NCI-H2081 treated with DMSO at 0.1 percent for 48 hours (cell line): ENCODE data around the gene PEX7.
"Not testable (repeated sequence)": the region's sequence is repeated elsewhere in the genome, so short reads cannot be mapped to it uniquely, and the experiment has no call there.

Experiments
- DNase-seq: peaks from one replicate; lab custom pipeline; 2025; lab: John Stamatoyannopoulos, UW

The PEX7 gene

DNA sequence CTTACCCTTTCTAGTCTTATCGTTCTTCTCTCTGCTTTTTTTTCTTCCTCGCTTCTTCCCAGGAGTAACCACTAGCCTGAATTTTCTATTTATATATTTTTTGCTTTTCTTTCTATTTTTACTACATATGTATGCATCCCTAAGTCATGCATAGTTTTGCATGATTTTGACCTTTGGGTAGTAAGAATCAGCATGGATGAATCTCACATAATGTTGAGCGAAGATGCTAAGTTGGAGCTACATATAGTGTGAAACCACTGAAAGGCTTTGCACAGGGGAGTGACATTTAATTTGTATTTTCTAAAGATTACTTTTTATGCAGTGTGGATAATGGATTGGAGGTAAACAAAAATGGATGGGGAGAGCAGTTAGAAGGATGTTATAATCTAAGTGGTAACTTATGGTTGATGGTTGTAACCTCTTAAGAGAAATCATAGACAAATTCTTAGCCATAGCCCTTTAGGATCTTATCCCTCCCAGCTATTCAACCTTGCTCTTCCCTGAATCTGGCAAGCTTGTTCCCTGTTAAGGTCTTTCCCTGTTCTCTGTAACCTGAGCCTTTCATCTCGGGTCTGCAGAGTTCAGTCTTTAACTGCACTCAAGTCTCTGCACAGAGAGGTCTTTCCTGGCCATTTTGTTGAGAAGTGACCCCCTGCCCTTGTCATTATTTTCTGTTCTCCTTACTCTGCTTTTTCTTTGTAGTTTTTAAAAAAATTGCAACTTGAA is 18.0 kb downstream of the PEX7 start:
- DNase-seq = no peak

DNA sequence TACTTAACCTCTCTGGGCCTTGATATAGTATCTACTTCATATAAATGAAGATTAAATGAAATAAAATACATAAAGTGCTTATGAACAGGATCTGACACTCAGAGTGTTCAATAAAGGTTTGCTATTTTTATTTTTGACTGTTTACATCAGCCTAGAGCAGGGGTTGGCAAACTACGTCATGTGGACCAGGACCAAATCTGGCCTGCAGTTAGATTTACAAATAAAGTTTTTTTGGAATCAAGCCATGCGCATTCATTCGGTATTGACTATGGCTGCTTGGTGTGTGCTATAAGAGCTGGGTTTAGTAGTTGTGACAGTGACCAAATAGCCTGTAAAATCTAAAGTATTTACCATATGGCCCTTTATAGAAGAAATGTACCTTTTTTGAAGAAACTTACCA is 20.8 kb downstream of the PEX7 start:
- no peak for DNase-seq

DNA sequence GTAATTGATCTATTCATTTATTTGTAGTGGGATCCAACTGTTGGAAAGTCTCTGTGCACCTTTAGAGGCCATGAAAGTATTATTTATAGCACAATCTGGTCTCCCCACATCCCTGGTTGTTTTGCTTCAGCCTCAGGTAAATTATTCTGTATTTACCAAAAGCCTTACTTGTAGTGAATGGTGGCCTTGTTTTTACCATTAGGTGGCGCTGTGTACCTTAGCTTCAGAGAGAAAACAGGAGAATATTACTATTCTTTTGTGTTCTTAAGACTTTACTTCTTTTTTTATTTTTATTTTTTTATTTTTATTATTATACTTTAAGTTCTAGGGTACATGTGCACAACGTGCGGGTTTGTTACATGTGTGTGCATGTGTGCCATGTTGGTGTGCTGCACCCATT is 23.7 kb downstream of the PEX7 start:
- no peak for DNase-seq

DNA sequence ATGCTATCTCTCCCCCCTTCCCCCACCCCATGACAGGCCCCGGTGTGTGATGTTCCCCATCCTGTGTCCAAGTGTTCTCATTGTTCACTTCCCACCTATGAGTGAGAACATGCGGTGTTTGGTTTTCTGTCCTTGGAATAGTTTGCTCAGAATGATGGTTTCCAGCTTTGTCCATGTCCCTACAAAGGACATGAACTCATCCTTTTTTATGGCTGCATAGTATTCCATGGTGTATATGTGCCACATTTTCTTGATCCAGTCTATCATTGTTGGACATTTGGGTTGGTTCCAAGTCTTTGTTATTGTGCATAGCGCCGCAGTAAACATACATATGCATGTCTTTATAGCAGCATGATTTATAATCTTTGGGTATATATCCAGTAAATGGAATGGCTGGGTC is 24.1 kb downstream of the PEX7 start:
- not testable (repeated sequence) for DNase-seq

DNA sequence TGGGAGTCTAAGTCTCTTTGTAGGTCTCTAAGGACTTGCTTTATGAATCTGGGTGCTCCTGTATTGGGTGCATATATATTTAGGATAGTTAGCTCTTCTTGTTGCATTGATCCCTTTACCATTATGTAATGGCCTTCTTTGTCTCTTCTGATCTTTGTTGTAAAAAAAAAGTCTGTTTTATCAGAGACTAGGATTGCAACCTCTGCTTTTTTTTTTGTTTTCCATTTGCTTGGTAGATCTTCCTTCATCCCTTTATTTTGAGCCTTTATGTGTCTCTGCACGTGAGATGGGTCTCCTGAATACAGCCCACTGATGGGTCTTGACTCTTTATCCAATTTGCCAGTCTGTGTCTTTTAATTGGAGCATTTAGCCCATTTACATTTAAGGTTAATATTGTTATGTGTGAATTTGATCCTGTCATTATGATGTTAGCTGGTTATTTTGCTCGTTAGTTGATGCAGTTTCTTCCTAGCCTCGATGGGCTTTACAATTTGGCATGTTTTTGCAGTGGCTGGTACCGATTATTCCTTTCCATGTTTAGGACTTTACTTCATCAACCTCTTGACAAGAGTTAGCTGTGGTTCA is 27.7 kb downstream of the PEX7 start:
- not testable (repeated sequence) for DNase-seq

DNA sequence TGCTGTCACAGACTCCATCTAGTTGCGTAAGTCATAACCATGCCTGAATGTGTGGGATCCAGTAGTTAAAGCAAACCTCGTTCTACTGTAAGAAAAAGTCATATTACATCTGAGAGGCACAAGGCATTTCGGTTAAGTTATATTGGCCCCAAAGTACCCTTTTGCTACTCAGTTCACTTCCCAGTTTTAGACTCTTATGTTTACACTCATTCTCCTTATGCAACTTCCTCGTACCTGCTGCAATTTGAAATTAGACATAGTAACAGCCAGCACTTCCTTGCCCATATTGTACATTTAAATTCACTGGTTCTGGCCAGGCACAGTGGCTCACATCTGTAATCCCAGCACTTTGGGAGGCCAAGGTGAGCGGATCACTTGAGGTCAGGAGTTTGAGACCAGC is 37.0 kb downstream of the PEX7 start:
- no peak for DNase-seq

DNA sequence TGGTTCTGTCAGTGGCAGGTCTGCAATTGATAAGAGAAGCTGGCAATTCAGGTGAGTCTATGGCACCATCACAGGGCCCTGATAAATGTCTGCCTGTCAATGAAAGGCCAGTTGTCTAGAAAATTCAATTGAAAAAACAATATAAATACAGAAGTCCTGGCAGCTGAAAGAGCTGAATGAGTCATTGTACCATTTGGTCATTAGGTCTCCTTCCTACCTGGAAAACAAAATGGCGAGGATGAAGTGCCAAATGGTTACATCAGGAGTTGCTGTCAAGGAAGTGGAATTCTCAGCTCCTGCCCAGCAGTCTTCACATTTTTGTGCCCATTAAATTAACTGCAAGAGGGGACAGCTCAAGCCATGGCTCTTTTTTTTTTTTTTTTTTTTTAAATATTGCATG is 37.7 kb downstream of the PEX7 start:
- no peak for DNase-seq

DNA sequence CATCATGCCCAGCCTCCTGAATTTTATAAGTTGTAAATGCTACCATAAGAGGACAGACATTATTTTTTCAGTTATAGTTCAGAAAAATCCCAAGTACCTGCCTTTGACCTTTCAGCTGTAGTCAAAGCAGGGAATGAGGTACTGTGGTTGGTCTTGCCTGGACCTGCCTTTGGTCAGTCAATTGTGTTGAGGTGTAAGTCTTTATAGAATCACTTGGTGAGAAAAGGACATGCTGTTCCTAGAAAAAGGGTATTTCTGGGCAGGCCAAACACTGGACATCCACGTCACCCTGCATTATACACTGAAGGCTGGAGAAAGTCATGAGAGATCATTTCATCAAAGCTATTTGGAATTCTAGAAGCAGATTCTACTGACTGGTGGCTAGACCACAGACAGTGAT is 40.3 kb downstream of the PEX7 start:
- no peak for DNase-seq

DNA sequence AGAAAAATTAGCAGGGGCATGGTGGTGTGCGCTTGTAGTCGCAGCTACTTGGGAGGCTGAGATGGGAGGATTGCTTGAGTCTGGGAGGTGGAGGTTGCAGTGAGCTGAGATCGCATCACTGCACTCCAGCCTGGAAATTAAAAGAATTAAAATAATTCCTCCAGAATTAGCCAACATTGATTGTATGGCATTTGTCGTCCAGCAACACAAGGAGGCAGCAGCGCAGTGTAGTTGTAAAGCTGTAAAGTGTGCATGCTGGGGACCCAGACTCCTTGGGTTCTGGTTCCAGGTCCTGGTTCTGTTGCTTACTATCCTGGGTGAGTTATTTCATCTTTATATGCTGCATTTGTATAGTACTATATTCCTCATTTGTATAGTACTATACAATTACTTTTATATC is 41.4 kb downstream of the PEX7 start:
- no peak for DNase-seq

DNA sequence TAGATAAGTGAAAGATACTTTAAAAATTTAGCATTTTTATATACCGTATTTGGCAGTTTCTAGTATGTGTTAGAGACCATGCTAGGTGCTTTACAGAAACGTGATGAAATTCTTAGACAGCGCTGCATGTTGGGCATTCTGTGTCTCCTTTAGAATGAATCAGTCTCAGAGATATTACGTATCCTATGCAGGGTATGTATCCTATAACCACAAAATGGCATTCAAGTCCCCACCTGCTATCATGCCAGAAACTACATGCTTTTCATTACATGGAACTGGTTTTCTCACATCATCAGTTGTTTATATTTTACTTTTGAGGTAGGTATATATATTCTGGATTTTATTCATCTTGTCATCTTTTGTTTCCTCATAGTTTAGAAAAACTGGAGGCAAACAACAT is 42.3 kb downstream of the PEX7 start:
- no peak for DNase-seq

DNA sequence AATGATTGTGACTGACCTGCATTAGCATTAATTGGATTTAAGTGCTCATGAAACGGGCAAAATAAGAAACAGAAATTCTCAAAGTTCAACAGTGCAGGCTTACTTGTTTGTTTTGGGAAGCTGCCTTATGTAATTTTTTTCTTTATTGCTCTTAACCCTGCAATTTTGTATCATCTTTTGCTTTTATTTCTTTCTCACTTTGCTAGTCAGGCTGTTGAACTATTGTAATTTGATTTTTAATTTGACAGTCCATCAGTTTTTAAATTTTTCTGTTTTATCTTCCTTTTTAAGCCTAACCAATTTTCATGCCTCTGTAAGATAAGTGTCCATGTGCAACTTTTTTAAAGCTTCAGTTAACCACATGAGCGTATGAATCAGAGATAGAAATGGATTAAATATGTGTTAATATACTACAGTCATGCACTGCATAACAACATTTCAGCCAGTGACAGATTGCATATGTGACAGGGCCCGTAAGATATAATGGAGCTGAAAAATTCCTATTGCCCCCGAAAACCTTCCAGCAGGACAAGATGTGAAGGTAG is 44.6 kb downstream of the PEX7 start:
- DNase-seq = no peak

DNA sequence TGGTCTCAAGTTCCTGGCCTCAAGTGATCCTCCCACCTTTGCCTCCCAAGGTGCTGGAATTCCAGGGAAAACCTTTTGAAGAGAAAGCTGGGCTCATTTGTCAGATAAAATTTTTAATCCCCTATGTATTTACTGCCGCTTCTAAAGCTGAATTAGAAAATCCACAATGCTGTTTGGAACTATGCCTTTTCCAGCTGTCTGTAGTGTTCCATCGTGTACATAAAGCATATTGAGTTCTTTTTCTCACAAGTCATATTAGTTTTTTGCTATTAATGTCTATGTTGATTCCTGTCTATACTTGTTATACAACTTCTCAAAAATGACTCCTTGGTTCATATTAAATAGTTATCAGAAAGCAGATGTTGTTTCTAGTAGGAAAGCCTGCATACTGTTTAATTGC is 47.1 kb downstream of the PEX7 start:
- no peak for DNase-seq

DNA sequence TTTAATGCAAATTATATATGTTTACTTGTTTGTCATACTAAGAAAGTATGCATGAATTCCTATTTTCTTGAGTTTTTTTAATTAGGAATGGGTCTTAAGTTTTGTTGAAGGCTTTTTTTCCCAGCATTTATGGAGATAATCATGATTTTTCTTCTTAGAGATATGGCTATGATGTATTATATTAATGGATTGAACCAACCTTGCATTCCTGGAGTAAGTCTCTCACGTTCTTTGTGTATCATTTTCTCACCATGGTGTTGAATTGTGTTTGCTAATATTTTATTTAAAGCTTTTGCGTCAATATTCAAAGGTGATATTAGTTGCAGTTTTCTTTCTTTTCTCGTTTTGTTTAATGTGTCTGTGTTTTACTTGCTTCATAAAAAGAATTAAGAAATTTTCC is 51.4 kb downstream of the PEX7 start:
- no peak for DNase-seq

DNA sequence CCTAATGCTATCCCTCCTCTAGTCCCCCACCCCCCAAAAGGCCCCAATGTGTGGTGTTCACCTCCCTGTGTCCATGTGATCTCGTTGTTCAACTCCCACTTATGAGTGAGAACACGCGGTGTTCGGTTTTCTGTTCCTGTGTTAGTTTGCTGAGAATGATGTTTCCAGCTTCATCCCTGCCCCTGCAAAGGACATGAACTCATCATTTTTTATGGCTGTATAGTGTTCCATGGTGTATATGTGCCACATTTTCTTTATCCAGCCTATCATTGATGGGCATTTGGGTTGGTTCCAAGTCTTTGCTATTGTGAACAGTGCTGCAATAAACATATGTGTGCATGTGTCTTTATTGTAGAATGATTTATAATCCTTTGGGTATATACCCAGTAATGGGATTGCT is 54.1 kb downstream of the PEX7 start:
- DNase-seq = not testable (repeated sequence)

DNA sequence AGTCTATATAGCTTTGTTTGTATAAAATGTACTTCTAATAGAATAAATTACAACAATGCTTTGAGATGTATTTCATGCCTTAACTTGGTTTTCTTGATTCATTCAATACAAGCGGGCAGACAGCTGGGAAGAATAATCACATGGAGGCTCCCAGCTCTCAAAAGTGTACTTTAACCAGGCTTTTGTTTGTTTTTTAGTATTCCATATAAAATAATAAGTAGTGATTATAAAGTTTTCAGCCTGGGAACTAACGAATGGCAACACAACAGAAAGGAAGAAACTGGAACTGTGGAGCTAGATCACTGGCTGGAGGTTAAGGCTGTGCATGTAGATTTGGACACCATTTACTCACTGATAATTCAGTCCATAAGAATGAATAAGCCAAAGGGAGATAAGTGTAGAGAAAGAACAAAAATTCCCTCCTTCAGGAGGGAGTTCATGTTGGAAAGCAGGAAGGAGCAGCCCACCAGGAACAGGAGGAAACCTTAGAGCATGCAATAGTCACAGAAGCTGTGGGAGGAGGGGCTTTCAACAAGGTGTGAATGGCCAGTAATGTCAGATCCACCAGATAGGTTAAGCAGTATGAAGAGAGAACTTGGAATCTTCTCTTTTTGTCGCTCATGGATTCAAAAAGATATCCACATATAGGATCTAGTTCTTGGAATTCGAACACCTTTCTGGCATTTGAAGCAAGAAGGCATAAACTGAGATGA is 58.5 kb downstream of the PEX7 start:
- DNase-seq = no peak

DNA sequence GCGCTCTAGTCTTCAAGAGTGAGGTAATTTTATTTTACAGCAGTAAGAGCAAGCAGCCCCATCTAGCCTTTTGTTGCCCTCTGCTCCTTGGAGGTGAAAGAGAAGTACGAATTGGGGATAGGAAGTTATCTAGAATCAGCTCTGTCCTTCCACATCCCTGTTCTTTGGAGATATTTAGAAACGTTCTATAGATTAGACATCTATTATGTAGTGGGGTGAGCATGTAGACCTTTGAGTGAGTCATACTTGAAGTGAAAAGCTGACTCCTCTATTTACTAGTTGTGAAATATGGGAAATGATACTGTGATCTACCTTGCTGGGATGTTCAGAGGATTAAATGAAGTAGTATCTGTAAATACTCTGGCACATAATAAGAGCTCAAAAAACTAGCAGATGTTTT is 63.7 kb downstream of the PEX7 start:
- no peak for DNase-seq

DNA sequence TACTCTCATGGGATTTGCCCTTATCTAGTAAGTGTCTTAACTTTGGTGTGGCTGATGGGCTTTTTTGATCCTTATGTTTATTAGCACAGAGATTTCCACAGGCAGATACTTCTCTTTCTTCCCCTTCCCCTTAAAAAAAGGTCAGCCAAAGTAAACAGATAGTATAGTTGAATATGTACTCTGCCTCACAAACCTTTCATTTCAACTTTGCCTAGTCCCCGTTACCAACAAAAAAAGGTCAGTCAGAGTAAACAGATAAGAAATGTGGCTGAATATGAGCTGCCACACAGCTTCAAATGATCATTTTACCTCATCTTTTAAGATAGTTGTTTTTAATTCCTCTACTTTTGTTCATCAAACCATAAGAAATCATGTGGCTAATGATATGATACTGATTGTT is 65.6 kb downstream of the PEX7 start:
- DNase-seq = no peak

DNA sequence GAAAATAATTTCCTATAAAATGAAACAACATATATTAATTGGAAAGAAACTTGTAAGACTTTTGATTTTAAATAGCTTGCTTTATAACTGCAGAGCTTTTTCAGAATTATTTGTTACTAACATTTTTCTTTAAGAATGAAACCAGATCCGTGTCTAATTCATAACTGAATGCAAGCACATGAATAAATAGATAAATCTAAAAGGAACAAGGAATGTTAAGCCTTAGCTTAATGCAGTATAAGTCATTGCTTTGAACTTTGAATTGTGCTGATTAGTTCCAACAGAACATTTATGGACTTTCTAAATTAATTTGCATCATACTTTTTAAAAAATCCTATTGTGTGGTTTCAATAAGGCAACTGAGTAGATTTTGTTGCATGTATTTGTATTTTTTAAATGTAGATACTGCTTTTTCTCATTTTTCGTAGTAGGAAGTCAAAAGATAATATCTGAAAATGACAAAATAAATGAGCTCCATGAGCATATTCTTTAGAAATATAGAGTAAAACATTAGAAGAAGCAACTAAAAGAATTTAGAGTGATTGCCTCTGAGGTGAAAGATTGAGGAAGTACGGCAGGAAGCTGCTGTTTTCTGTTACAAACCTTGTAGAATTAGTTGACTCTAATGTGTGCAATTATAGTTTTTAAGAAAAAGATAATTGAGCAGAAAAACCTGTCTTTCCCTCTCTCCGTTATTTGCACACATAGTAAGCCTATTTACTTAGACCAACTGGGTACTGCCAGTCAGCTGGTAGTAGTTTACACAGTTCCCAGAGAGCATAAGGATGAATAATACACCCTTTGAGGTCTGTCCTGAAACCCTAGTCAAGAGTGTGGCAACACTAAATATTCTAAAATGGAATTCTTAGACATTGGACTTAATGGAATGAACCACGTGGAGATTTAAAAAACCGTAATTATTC is 67.1 kb downstream of the PEX7 start:
- peak; percentile 38 for DNase-seq

DNA sequence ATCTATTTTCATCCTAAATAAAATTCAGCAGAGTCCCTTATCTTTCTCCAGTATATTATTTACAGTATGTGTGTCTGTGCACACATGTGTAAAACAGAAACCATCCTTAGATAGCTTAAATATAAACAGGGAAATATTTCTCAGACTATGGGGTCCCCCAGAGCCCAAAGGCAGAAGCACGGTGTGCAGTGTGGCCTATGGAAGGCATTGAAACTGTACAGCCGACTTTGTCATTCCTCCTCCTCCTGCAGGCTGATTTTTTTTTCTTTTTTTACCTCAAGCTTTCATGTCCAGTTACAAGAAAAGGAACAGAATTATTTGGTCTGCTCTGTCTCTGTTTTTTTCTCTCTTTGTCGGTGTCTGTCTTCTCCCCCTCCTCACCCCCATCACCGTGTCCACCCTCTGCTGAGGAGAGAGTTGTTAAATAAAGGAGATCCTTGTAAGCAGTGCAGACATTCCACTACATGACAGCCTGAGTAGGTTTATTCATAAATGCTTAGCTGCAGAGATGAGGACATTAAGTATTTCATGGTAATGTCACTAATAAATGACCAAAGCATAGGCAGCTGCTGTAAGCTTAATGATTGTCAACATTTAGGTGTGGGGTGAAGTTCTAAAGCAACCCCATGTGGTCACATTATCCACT is 67.9 kb downstream of the PEX7 start:
- DNase-seq = no peak

DNA sequence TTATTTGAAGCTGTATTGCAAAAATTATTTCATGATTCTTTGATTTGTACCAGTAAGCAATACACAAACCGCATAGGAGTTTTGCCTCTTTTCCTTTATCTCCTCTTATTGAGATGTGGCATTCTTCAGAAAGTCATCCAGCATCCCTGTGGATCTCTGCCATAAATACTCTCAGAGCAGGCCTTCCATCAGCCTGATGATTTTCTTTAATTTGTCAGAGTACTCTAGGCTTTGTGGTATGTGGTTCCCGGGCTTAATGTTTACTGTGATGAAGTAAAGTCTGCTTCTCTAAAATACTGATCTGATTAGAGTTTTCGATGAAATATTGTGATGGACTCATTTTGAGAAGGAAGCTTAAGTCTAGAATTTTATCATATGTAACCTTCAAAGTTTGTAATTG is 68.6 kb downstream of the PEX7 start:
- DNase-seq = no peak

DNA sequence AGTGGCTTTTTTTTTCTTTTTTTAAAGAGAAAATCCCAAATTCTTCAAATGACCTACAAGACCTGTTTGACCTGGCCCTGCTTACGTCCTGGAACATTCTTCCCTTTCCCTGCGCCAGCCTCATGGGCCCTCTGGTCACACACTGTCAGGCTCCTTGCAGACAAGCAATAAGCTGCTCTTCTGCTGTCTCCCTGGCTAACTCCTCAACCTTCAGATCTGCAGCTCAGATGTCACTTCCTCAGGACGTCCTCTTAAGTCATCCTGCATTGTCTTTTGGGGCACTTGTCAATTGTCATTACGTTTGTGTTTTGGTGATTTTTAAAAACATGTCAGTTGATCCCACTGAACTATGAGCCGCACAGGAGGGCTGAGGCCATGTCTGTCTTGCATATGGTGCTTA is 70.8 kb downstream of the PEX7 start:
- DNase-seq = no peak

DNA sequence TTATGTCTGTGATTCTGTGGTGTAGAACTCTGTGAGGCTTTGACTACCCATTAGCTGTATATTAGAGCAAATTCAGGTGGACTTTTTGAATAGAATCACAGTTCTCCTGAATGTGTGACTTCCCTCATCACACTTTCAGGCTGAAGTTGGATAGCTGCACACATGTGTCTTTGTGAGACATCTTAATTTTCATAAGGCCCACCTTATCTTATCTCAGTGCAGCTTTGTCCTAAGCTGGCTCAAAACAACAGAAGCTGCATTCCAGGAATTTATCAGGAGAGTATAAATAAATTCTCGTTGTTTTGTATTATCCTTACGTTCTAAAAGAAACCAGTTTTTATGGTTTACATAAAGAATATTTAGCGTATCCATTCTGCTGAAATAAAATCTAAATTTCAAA is 73.5 kb downstream of the PEX7 start:
- DNase-seq = no peak
